ENCODE results near the gene HK1.

- TF ChIP-seq, protein P1, sequence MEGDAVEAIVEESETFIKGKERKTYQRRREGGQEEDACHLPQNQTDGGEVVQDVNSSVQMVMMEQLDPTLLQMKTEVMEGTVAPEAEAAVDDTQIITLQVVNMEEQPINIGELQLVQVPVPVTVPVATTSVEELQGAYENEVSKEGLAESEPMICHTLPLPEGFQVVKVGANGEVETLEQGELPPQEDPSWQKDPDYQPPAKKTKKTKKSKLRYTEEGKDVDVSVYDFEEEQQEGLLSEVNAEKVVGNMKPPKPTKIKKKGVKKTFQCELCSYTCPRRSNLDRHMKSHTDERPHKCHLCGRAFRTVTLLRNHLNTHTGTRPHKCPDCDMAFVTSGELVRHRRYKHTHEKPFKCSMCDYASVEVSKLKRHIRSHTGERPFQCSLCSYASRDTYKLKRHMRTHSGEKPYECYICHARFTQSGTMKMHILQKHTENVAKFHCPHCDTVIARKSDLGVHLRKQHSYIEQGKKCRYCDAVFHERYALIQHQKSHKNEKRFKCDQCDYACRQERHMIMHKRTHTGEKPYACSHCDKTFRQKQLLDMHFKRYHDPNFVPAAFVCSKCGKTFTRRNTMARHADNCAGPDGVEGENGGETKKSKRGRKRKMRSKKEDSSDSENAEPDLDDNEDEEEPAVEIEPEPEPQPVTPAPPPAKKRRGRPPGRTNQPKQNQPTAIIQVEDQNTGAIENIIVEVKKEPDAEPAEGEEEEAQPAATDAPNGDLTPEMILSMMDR (IDR thresholded peaks at IDR 0.05), result no peak
- TF ChIP-seq POLR2A (IDR thresholded peaks at IDR 0.05) (no peak), POLR2AphosphoS5 (IDR thresholded peaks at IDR 0.05) (no peak)
Observed at GRCh38 chr10:69340695-69341094, 62.4 kb downstream of the HK1 start.

All from suprapubic skin (tissue), 4 donors.